ENCODE results near the gene SFMBT1. TPM values are rescaled to one million over a fixed set of nuclear protein-coding genes. Genes with fewer than 3 reads are reported as not detected.
A peak's percentile ranks its signal among the peaks of the same experiment; 100 is the strongest.

SFMBT1 gene
- total RNA-seq, 1 donor = 3.9 TPM

DNA sequence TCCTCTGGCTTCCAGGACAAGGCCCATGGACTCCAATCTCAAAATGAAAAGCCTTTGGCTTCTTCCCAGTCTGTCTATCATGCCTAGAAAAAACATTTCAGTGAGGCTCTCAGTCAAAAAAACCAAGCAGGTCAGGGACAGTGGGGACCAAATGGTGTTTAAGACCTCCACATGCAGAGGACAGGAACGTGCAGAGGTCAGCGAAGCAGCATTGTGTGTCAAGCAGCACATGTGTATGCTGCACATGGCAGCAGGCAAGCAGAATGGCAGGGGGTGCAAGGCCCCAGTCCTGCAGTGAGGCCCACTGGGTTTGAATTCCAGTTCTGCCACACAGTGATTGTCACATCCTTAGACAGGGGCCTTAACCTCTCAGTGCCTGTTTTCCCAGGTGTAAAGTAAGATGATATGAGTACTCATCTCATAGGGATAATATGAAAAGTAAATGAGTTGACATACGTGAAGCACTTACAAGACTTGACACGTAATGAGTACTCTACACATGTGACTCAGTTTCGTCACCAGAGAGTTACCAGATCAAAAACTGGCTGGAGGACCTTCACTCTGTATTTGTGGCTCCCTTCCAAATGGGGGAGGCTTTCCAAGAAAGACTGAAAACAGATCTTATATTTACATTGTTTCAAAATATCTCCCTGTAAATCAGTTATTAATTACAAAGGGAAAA is 159.7 kb downstream of the SFMBT1 start:
- TF ChIP-seq, protein P1, sequence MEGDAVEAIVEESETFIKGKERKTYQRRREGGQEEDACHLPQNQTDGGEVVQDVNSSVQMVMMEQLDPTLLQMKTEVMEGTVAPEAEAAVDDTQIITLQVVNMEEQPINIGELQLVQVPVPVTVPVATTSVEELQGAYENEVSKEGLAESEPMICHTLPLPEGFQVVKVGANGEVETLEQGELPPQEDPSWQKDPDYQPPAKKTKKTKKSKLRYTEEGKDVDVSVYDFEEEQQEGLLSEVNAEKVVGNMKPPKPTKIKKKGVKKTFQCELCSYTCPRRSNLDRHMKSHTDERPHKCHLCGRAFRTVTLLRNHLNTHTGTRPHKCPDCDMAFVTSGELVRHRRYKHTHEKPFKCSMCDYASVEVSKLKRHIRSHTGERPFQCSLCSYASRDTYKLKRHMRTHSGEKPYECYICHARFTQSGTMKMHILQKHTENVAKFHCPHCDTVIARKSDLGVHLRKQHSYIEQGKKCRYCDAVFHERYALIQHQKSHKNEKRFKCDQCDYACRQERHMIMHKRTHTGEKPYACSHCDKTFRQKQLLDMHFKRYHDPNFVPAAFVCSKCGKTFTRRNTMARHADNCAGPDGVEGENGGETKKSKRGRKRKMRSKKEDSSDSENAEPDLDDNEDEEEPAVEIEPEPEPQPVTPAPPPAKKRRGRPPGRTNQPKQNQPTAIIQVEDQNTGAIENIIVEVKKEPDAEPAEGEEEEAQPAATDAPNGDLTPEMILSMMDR (IDR thresholded peaks at IDR 0.05; ENCODE audit: insufficient read depth, low read depth, low read length) = no peak
- peak; percentile 18 for DNase-seq (ENCODE audit: low read depth)
- H3K4me3 ChIP-seq (ENCODE audit: low read depth, low read length) = no peak overlapping the region

DNA sequence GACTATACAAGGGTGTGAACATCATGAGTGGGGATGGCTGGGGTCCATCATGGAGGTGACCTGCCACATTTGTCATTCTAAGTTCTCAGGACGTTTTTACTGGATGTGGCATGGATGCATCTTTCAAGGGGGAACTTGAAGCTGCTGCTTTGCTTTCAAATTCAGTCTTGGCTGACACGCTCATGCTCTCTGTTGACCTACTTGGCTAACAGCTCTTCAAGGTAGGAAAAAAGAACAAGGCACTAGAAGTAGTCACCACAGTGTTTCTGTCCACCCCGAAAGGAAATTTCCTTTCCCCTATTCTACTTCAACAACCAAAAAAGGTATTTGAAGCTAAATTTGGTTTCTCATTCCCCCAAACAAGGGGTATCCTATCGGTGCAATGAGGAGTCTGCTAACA is 163.5 kb downstream of the SFMBT1 start:
- DNase-seq (ENCODE audit: low read depth) = no peak
- TF ChIP-seq, protein P1 (IDR thresholded peaks at IDR 0.05; ENCODE audit: insufficient read depth, low read depth, low read length) = no peak

DNA sequence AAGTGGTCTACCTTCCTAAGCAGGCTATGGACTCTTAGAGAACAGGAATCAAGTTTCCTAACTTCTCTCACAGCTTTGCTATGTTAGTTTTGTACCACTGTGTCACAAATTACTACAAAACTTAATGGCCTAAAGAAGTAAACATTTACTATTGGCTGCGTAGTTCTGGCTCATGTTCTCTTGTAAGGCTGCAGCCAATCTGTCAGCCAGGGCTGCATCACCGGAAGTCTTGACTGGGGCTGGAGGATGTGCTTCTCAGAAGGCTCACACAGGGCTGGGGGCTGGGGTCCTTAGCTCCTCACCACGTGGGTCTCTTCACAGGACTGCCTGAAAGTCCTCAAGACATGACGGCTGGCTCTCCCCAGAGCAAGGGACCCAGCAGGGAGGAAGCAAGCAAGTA is 164.0 kb downstream of the SFMBT1 start:
- H3K4me3 ChIP-seq (ENCODE audit: low read depth, low read length) = no peak overlapping the region
- TF ChIP-seq, protein P1 (IDR thresholded peaks at IDR 0.05; ENCODE audit: insufficient read depth, low read depth, low read length) = no peak
- peak; percentile 21 for DNase-seq (ENCODE audit: low read depth)

More for the DNA sequence above, 163.5 kb downstream of the SFMBT1 start:
- H3K4me3 ChIP-seq (ENCODE audit: low read depth, low read length) = no peak overlapping the region

DNA sequence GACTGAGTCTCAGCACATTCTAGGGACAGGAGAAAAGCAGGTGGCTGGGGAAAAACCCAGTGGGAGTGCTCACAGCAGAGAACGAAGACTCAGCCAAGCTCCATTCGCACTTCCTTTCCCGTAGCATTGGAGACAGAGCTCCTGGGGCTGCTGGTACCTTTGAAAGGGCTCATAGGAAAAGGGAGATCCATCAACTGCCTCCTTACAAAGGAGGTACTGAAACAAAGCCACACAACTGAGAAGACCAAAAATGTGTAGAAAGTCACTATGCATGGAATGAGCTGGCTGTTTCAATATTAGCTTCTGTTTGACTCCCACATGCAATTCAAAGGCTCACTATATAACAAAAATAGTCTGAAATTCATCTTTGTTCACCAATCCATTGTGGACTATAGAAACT is 165.4 kb downstream of the SFMBT1 start:
- no peak for DNase-seq (ENCODE audit: low read depth)
- TF ChIP-seq, protein P1 (IDR thresholded peaks at IDR 0.05; ENCODE audit: insufficient read depth, low read depth, low read length) = no peak
- H3K4me3 ChIP-seq (ENCODE audit: low read depth, low read length) = no peak overlapping the region

DNA sequence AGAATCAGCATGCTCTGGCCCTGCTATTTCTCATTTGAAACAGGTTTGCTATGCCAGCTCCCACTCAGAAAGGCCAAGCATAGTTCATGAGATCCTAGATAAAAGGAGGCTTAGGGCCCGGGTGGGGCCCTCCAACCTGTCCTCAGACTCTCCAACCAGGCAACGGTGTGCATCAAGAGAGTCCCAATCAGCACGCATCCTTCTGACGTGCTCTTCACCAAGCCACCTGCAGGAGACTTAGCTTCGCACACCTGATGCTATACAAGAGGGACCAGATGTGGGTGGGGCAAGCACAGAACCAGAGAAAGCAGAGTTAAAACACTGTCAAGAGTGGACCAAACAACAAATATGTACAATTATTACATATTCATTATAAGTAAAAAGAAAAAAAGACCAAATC is 165.8 kb downstream of the SFMBT1 start:
- no peak for DNase-seq (ENCODE audit: low read depth)
- TF ChIP-seq, protein P1 (IDR thresholded peaks at IDR 0.05; ENCODE audit: insufficient read depth, low read depth, low read length) = no peak
- H3K4me3 ChIP-seq (ENCODE audit: low read depth, low read length) = no peak overlapping the region

DNA sequence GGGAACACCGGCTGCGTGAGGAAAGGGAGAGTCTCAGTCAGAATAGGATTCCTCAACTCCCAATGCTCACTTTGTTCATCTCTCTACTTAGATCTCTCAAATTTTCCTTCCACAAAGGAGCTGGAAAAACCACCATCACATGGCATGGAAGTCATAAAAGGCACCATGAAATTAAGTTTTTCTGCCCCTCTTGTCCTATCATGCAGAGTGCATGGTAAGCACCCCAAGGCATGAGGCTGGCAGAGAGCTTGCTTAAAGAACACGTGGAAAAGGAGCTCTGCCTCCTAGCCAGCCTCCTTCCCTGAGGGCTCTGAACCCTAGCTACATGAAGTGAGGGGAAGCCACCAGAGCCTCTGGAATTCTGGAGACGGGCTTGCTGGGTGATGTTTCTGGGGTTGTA is 166.3 kb downstream of the SFMBT1 start:
- no peak for DNase-seq (ENCODE audit: low read depth)
- TF ChIP-seq, protein P1 (IDR thresholded peaks at IDR 0.05; ENCODE audit: insufficient read depth, low read depth, low read length) = no peak
- no peak overlapping the region for H3K4me3 ChIP-seq (ENCODE audit: low read depth, low read length)

DNA sequence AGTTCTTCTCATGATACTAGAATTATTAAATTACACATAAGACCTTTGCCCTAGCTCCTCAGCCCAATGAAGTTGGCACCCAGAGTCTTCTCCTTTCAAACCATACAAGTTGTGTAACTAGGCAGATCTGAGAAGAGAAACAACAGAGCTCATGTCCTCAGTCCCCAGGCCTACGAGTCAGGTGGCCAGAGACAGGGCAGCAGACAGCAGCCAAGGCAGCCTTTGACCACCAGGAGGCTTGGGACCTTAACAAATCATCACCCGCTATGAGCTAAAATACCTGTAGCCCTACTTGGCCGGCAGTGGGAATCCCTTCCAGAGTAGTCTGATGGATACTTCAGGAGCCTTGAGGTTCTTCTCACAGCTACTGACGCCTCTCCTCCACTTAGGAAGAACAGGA is 166.8 kb downstream of the SFMBT1 start:
- H3K4me3 ChIP-seq (ENCODE audit: low read depth, low read length) = no peak overlapping the region
- no peak for DNase-seq (ENCODE audit: low read depth)
- TF ChIP-seq, protein P1 (IDR thresholded peaks at IDR 0.05; ENCODE audit: insufficient read depth, low read depth, low read length) = peak; percentile 6
